GM12878 (cell line): Measurements from ENCODE around the gene KIAA1328. TPM values are rescaled to one million over a fixed set of nuclear protein-coding genes. Genes with fewer than 3 reads are reported as not detected.
A peak's percentile ranks its signal among the peaks of the same experiment; 100 is the strongest.

Experiments
- ATAC-seq: fragments of 200-7000 bp; cut with Tn5 transposase; 3 replicates; pipeline ENCODE4 v1.9.1; 2020; ENCODE audit warnings: mild to moderate bottlenecking, moderate library complexity
- BruUV-seq: library from RNA; stranded (reverse); fragments of 400-500 nt; replicated peaks from 2 replicates; lab custom pipeline; 2021; lab: Mats Ljungman, UMichigan
- CTCF ChIA-PET: fragments of 300-600 bp; sonication (Branson Sonifier 250); formaldehyde crosslinking; extraction: SDS; loops from one replicate; lab custom pipeline; 2021; ENCODE audit warnings: inconsistent platforms; lab: Yijun Ruan, JAX
- POLR2A ChIA-PET: fragments of 350-600 bp; formaldehyde crosslinking; extraction: SDS; loops from one replicate; lab custom pipeline; 2021; ENCODE audit warnings: inconsistent platforms; lab: Charles Lee
- RAD21 ChIA-PET: fragments of 300-600 bp; sonication (Branson Sonifier 250); formaldehyde crosslinking; loops from one replicate; lab custom pipeline; 2023; ENCODE audit warnings: antibody characterized with exemption; ENCODE audit not compliant: unreplicated experiment; lab: Charles Lee
- SMC1A ChIA-PET: fragments of 300-600 bp; sonication (Branson Sonifier 250); formaldehyde crosslinking; loops from one replicate; lab custom pipeline; 2023; ENCODE audit not compliant: unreplicated experiment, uncharacterized antibody; lab: Charles Lee
- DNase-seq: peaks from one replicate; pipeline ENCODE4 v3.0.0-alpha.2; 2011; ENCODE audit warnings: low read depth, low spot score
- FAIRE-seq: peaks from 3 replicates; lab custom pipeline; 2011; peaks lifted over from hg19 to GRCh38; lab: Jason Lieb, UNC
- H2AFZ ChIP-seq: 2 replicates; pipeline ENCODE4 v1.6.0; 2011; ENCODE audit warnings: low read depth, low read length, control low read depth; ENCODE audit not compliant: control insufficient read depth
- H3K27ac ChIP-seq: 2 replicates; pipeline ENCODE4 v1.5.1; 2011; ENCODE audit warnings: control low read depth; ENCODE audit not compliant: control insufficient read depth, insufficient read depth
- H3K27me3 ChIP-seq, 2 experiments: replicated peaks in 1 of 2; 2 replicates each; pipeline versions ENCODE4 v1.6.0 to v1.6.1; 2011; ENCODE audit warnings: low read length in 1 of 2; ENCODE audit not compliant: control insufficient read depth in 2 of 2, insufficient read depth in 2 of 2
- H3K36me3 ChIP-seq, 2 experiments: 2 replicates each; pipeline ENCODE4 v1.5.1; 2011; ENCODE audit warnings: low read length in 1 of 2; ENCODE audit not compliant: control insufficient read depth in 2 of 2, insufficient read depth in 2 of 2
- H3K4me1 ChIP-seq: 2 replicates; pipeline ENCODE4 v1.6.1; 2011; ENCODE audit warnings: mild to moderate bottlenecking, low read length, moderate library complexity, mixed read lengths; ENCODE audit not compliant: control insufficient read depth, insufficient read depth
- H3K4me2 ChIP-seq: 2 replicates; pipeline ENCODE4 v1.6.0; 2011; ENCODE audit warnings: control low read depth; ENCODE audit not compliant: control insufficient read depth, insufficient read depth
- H3K4me3 ChIP-seq: fragments of 200-600 bp; sonication (generic); 2 replicates; pipeline ENCODE4 v1.5.1; 2016
- H3K79me2 ChIP-seq: 2 replicates; pipeline ENCODE4 v1.6.0; 2011; ENCODE audit warnings: low read length; ENCODE audit not compliant: control insufficient read depth, insufficient read depth
- H3K9ac ChIP-seq: 2 replicates; pipeline ENCODE4 v1.8.0; 2011; ENCODE audit warnings: low read length, control low read depth, mixed read lengths; ENCODE audit not compliant: control insufficient read depth, insufficient read depth
- H3K9me3 ChIP-seq: replicated peaks from 3 replicates; pipeline ENCODE4 v1.5.1; 2011; ENCODE audit warnings: mild to moderate bottlenecking, low read length; ENCODE audit not compliant: control insufficient read depth, insufficient read depth
- H4K20me1 ChIP-seq: 2 replicates; pipeline ENCODE4 v1.6.0; 2011; ENCODE audit not compliant: control insufficient read depth, insufficient read depth
- ATF7 ChIP-seq: fragments of 450-650 bp; IDR thresholded peaks from 2 replicates; pipeline ENCODE4 v1.6.1; 2016; ENCODE audit warnings: low read depth, mild to moderate bottlenecking
- EED ChIP-seq: sonication (generic); IDR thresholded peaks from 2 replicates; pipeline ENCODE4 v1.6.1; 2016; ENCODE audit warnings: antibody characterized with exemption, low read depth
- HDGF ChIP-seq: fragments of 450-650 bp; IDR thresholded peaks from 2 replicates; pipeline ENCODE4 v1.6.1; 2016; ENCODE audit warnings: antibody characterized with exemption
- MTA2 ChIP-seq: fragments of 450-650 bp; IDR thresholded peaks from 2 replicates; pipeline ENCODE4 v1.6.1; 2016; ENCODE audit warnings: low read depth, mild to moderate bottlenecking, moderate library complexity
- NBN ChIP-seq: fragments of 450-650 bp; IDR thresholded peaks from 2 replicates; pipeline ENCODE4 v1.6.1; 2016
- PML ChIP-seq: IDR thresholded peaks from 2 replicates; pipeline ENCODE4 v1.6.1; 2012; ENCODE audit warnings: low read length, inconsistent platforms
- SMARCA5 ChIP-seq: fragments of 450-650 bp; IDR thresholded peaks from 2 replicates; pipeline ENCODE4 v1.6.1; 2017; ENCODE audit warnings: mild to moderate bottlenecking
- SPI1 ChIP-seq: IDR thresholded peaks from 2 replicates; pipeline ENCODE4 v1.6.1; 2011; ENCODE audit warnings: low read depth, mild to moderate bottlenecking, low read length, moderate library complexity, borderline replicate concordance; ENCODE audit not compliant: insufficient read depth
- SUZ12 ChIP-seq: fragments of 200-600 bp; sonication (generic); IDR thresholded peaks from one replicate; pipeline ENCODE4 v1.6.1; 2018; ENCODE audit warnings: antibody characterized with exemption, mild to moderate bottlenecking; ENCODE audit not compliant: unreplicated experiment
- YY1 ChIP-seq: IDR thresholded peaks from 2 replicates; pipeline ENCODE4 v1.6.1; 2011; ENCODE audit warnings: low read depth, mild to moderate bottlenecking, low read length
- WGBS: methylation state at CpG from one replicate; pipeline ENCODE4 v1.1.6; 2016; ENCODE audit warnings: low lambda C conversion rate; ENCODE audit not compliant: insufficient replicate concordance, insufficient coverage; ENCODE audit errors: missing lambda C conversion rate; 5-methylcytosine and 5-hydroxymethylcytosine counted together
- in situ Hi-C: fragments of 300-500 bp; cut with MboI; formaldehyde crosslinking; loops from 9 replicates; pipeline ENCODE4 v1.14.3; 2018; ENCODE audit warnings: mixed read lengths
- intact Hi-C: fragments of 100-400 bp; cut with micrococcal nuclease; formaldehyde crosslinking; loops from one replicate; pipeline ENCODE4 v1.14.2; 2022; ENCODE audit not compliant: unreplicated experiment
- polyA plus RNA-seq, 11 experiments: library from polyadenylated mRNA; depleted of rRNA in 4 of 11; unstranded in 6 of 11; stranded (reverse) in 5 of 11; fragments of >200 nt; fragmentation: Nextera tagmentation in 4 of 11; fragmentation: Illumina TruSeq in 1 of 11; extraction: Ambion mirVana in 4 of 11; extraction: Trizol in 1 of 11; gene quantifications; 1 replicate in 1 of 11; 2 replicates in 10 of 11; pipeline versions ENCODE4 v1.2.1 to v1.2.3, GENCODE V29; 2011 to 2016; ENCODE audit warnings: inconsistent platforms in 2 of 11, missing spikeins in 2 of 11, low read depth in 1 of 11
- total RNA-seq, 4 experiments: library from RNA; depleted of rRNA in 3 of 4; stranded (reverse); fragments of >200 nt in 3 of 4; fragmentation: Illumina TruSeq in 1 of 4; extraction: Trizol in 1 of 4; gene quantifications; 2 replicates each; pipeline versions ENCODE4 v1.2.1 to v1.2.3, GENCODE V29; 2013 to 2021
- TF ChIP-seq, protein P1 (sequence below): fragments of 450-650 bp; IDR thresholded peaks from 2 replicates; pipeline ENCODE4 v1.6.1; 2018; ENCODE audit warnings: borderline replicate concordance, mild to moderate bottlenecking; ENCODE audit not compliant: partially characterized antibody
- TF ChIP-seq, protein P2 (sequence below): IDR thresholded peaks from 2 replicates; pipeline ENCODE4 v1.6.1; 2011; ENCODE audit warnings: borderline replicate concordance, low read depth, mild to moderate bottlenecking, moderate library complexity, low read length; ENCODE audit not compliant: insufficient read depth, poor library complexity, severe bottlenecking

The KIAA1328 gene
- total and polyA plus RNA-seq, 10 of the 15 experiments (the other 5 are each of a cell fraction or from before 2014, with no cell fraction given), result 3.1 to 7.1 (median 4.6) TPM

GRCh38 chr18:36826556-36826955 is 2.4 kb upstream of the KIAA1328 start:
- H3K4me2 ChIP-seq, result no peak overlapping the region
- H3K4me3 ChIP-seq, result no peak overlapping the region
- no peaks in the 10 kb centered on the region for H3K36me3 ChIP-seq
- POLR2A ChIA-PET, result interaction anchor here (0.6 kb wide), 1 partner anchor 14 kb away, joined by 6 read pairs; no protein-coding TSS in a partner anchor
- TF ChIP-seq SUZ12 (no peak), MTA2 (no peak)
- TF ChIP-seq, all 136 proteins: peak for 0
- RAD21 ChIA-PET, result no interaction called here
- 100% methylated on average over 3 of the region's 3 CpGs for WGBS
- H3K4me1 ChIP-seq, result no peaks in the 10 kb centered on the region
- CTCF ChIA-PET, result interaction anchor here (0.7 to 2.5 kb wide), 4 partner anchors 14 to 139 kb away, joined by 3 to 16 read pairs (median 4); no protein-coding TSS in a partner anchor
- H3K9ac ChIP-seq, result no peak overlapping the region
- ATAC-seq (no peak), DNase-seq (no peak), FAIRE-seq (no peak)
- H3K9me3 ChIP-seq, result no peaks in the 10 kb centered on the region
- SMC1A ChIA-PET, result interaction anchor here (0.6 to 1.0 kb wide), 2 partner anchors 24 to 647 kb away, joined by 3 read pairs; no protein-coding TSS in a partner anchor
- no peaks in the 10 kb centered on the region for H4K20me1 ChIP-seq
- no peak overlapping the region for H3K27ac ChIP-seq
- intact Hi-C loops, result no loop called here
- in situ Hi-C loops, result no loop called here
- peaks cover 26% of the 10 kb centered on the region for H3K79me2 ChIP-seq
- no peaks in the 10 kb centered on the region for H3K27me3 ChIP-seq
- no peak overlapping the region for H2AFZ ChIP-seq
- no TSS peak for BruUV-seq

DNA sequence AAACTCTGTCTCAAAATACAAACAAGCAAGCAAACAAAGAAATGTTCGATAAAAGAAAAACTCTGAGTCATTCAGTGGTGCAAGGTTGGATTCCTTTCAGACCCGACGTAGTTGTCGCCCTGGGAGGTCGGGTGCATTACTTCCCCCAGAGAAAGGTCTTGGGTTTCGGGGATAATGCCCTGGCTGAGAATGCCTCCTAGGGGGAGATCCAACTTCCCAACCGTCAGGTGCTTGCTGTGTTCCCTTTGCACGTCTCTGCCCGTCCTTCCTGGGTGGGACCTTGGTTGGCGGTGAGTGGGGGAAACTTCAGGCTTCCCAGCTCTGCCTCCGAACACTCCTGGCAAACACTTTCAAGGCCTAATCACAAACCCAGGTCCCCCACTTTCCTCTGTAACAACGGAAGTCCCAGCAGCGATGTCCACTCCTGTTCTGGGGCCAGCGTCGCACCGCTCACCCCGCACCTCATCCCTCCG is 734 bp upstream of the KIAA1328 start:
- H3K79me2 ChIP-seq, result peaks cover 26% of the 10 kb centered on the region
- RAD21 ChIA-PET, result no interaction called here
- CTCF ChIA-PET, result interaction anchor here (1.2 to 2.5 kb wide), 5 partner anchors 10 to 20 kb away, joined by 3 to 6 read pairs (median 5); no protein-coding TSS in a partner anchor
- peak overlapping the region; percentile 98 for H3K4me3 ChIP-seq
- BruUV-seq, result TSS peak; percentile 74
- DNase-seq (no peak), FAIRE-seq (peak; percentile 52), ATAC-seq (no peak; the same call in 1 of the 3 replicates)
- SMC1A ChIA-PET, result interaction anchor here (1.2 kb wide), 1 partner anchor 141 kb away, joined by 3 read pairs; no protein-coding TSS in a partner anchor
- H3K4me1 ChIP-seq, result no peaks in the 10 kb centered on the region
- peak overlapping the region; percentile 60 for H3K9ac ChIP-seq
- H2AFZ ChIP-seq, result peak overlapping the region; percentile 98
- intact Hi-C loops, result no loop called here
- no peaks in the 10 kb centered on the region for H3K27me3 ChIP-seq
- 2% methylated on average over 16 of the region's 18 CpGs for WGBS
- no peaks in the 10 kb centered on the region for H4K20me1 ChIP-seq
- in situ Hi-C loops, result no loop called here
- peak overlapping the region; percentile 66 for H3K4me2 ChIP-seq
- H3K36me3 ChIP-seq, result no peaks in the 10 kb centered on the region
- peak overlapping the region; percentile 71 for H3K27ac ChIP-seq
- POLR2A ChIA-PET, result interaction anchor here (0.9 kb wide), 1 partner anchor 11 kb away, joined by 3 read pairs; no protein-coding TSS in a partner anchor
- H3K9me3 ChIP-seq, result no peaks in the 10 kb centered on the region
- TF ChIP-seq PML, result 0 out of 2 replicates have a peak, but pooled peaks have one; percentile 31
- 0 out of 2 replicates have a peak, but pooled peaks have one; percentile 6 for TF ChIP-seq ATF7
- TF ChIP-seq SUZ12, result no peak
- 0 out of 2 replicates have a peak, but pooled peaks have one; percentile 9 for TF ChIP-seq SMARCA5
- TF ChIP-seq, protein P1, sequence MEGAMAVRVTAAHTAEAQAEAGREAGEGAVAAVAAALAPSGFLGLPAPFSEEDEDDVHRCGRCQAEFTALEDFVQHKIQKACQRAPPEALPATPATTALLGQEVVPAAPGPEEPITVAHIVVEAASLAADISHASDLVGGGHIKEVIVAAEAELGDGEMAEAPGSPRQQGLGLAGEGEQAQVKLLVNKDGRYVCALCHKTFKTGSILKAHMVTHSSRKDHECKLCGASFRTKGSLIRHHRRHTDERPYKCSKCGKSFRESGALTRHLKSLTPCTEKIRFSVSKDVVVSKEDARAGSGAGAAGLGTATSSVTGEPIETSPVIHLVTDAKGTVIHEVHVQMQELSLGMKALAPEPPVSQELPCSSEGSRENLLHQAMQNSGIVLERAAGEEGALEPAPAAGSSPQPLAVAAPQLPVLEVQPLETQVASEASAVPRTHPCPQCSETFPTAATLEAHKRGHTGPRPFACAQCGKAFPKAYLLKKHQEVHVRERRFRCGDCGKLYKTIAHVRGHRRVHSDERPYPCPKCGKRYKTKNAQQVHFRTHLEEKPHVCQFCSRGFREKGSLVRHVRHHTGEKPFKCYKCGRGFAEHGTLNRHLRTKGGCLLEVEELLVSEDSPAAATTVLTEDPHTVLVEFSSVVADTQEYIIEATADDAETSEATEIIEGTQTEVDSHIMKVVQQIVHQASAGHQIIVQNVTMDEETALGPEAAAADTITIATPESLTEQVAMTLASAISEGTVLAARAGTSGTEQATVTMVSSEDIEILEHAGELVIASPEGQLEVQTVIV, result no peak
- 0 out of 2 replicates have a peak, but pooled peaks have one; percentile 32 for TF ChIP-seq NBN
- TF ChIP-seq YY1, result no peak
- TF ChIP-seq SPI1, result no peak
- 0 out of 2 replicates have a peak, but pooled peaks have one; percentile 13 for TF ChIP-seq EED
- peak; percentile 66; the same call in 1 of the 2 replicates for TF ChIP-seq HDGF
- TF ChIP-seq, protein P2, sequence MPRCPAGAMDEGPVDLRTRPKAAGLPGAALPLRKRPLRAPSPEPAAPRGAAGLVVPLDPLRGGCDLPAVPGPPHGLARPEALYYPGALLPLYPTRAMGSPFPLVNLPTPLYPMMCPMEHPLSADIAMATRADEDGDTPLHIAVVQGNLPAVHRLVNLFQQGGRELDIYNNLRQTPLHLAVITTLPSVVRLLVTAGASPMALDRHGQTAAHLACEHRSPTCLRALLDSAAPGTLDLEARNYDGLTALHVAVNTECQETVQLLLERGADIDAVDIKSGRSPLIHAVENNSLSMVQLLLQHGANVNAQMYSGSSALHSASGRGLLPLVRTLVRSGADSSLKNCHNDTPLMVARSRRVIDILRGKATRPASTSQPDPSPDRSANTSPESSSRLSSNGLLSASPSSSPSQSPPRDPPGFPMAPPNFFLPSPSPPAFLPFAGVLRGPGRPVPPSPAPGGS, result no peak
